Stimulated activated CD8-positive, alpha-beta memory T cell treated with anti-CD3 and anti-CD28 coated beads, Interleukin-4, amount 100 ng/mL, for 4 hours (primary cell): Measurements from ENCODE around the gene LTB.

Experiments
- DNase-seq, 2 donors: peaks; one replicate each; pipeline ENCODE4 v3.0.0-alpha.2; 2020; ENCODE audit warnings: low read depth in 2 of 2, low spot score in 1 of 2

The LTB gene

GRCh38 chr6:31576897-31577578, 5.2 kb downstream of the LTB start:
- no peak for DNase-seq

- no peak for DNase-seq
These were observed 6.1 kb downstream of the LTB start for GRCh38 chr6:31575952-31576685.

GRCh38 chr6:31575335-31575901, 6.8 kb downstream of the LTB start, which contains the start of gene TNF:
Gene TNF (plus strand): TSS chr6:31575565. CDS start chr6:31575742, 177 bp downstream.
- peak; percentile 62 to 64 for DNase-seq

- no peak for DNase-seq
These were observed 7.8 kb downstream of the LTB start for GRCh38 chr6:31574106-31575061.

- DNase-seq: no peak
These were observed 8.8 kb downstream of the LTB start for GRCh38 chr6:31573239-31574105.

- DNase-seq: peak in 1 of 2 donors; percentile 60
These were observed 9.9 kb downstream of the LTB start, which contains the start of gene LTA for GRCh38 chr6:31572041-31572911. Gene LTA (plus strand): TSS chr6:31572289. CDS start chr6:31572743, 454 bp downstream.

GRCh38 chr6:31569861-31570536, 12.2 kb downstream of the LTB start:
- no peak for DNase-seq

- peak in 1 of 2 donors; percentile 55 for DNase-seq
These were observed 13.7 kb downstream of the LTB start for GRCh38 chr6:31568537-31568961.

- DNase-seq: no peak
These were observed 14.5 kb downstream of the LTB start for GRCh38 chr6:31567531-31568370.

GRCh38 chr6:31560697-31561058, 21.5 kb downstream of the LTB start:
- no peak for DNase-seq

GRCh38 chr6:31559958-31560696, 22.1 kb downstream of the LTB start:
- no peak for DNase-seq

GRCh38 chr6:31559606-31559957, 22.6 kb downstream of the LTB start:
- no peak for DNase-seq

GRCh38 chr6:31558631-31559500, 23.4 kb downstream of the LTB start:
- peak in 1 of 2 donors; percentile 63 for DNase-seq

GRCh38 chr6:31558318-31558625, 24.0 kb downstream of the LTB start:
- DNase-seq: no peak

- no peak for DNase-seq
These were observed 24.5 kb downstream of the LTB start for GRCh38 chr6:31557443-31558317.
